Tibial nerve (tissue), 4 donors: ENCODE results near the gene CCDC88A. TPM values are rescaled to one million over a fixed set of nuclear protein-coding genes. Genes with fewer than 3 reads are reported as not detected.
"Not testable (repeated sequence)": the region's sequence is repeated elsewhere in the genome, so short reads cannot be mapped to it uniquely, and the experiment has no call there.

Experiments
- DNase-seq, 2 donors: peaks; one replicate each; pipeline ENCODE4 v3.0.0-alpha.2; 2019; ENCODE audit warnings: low spot score in 2 of 2
- H3K27ac ChIP-seq, 4 donors: fragments of 200-600 bp; sonication (generic) in 3 of 4; one replicate each; pipeline ENCODE4 v1.5.1; 2017 to 2019; ENCODE audit warnings: mild to moderate bottlenecking in 1 of 4
- H3K27me3 ChIP-seq, 2 donors: fragments of 200-600 bp; sonication (generic) in 1 of 2; one replicate each; pipeline versions ENCODE4 v1.5.1 to v1.6.0; 2017 to 2019
- H3K36me3 ChIP-seq, 3 donors: fragments of 200-600 bp; sonication (generic); one replicate each; pipeline ENCODE4 v1.5.1; 2018 to 2019
- H3K4me1 ChIP-seq, 4 donors: fragments of 200-600 bp; sonication (generic) in 3 of 4; one replicate each; pipeline ENCODE4 v1.5.1; 2017 to 2019
- H3K4me3 ChIP-seq, 4 donors: fragments of 200-600 bp; sonication (generic) in 3 of 4; one replicate each; pipeline ENCODE4 v1.5.1; 2017 to 2019; ENCODE audit warnings: mild to moderate bottlenecking in 1 of 4, moderate library complexity in 1 of 4
- H3K9me3 ChIP-seq, 4 donors: fragments of 200-600 bp; sonication (generic) in 3 of 4; one replicate each; pipeline ENCODE4 v1.5.1; 2017 to 2019
- EP300 ChIP-seq, 2 donors: sonication (generic); formaldehyde crosslinking; IDR thresholded peaks; one replicate each; pipeline ENCODE4 v1.6.1; 2017; ENCODE audit warnings: antibody characterized with exemption in 2 of 2, mild to moderate bottlenecking in 1 of 2
- POLR2A ChIP-seq, 2 donors: fragments of 450-650 bp; IDR thresholded peaks; one replicate each; pipeline ENCODE4 v1.6.1; 2017; ENCODE audit warnings: antibody characterized with exemption in 2 of 2, mild to moderate bottlenecking in 2 of 2, moderate library complexity in 2 of 2
- WGBS, 2 donors: methylation state at CpG; one replicate each; pipeline ENCODE4 v1.1.5; 2018; 5-methylcytosine and 5-hydroxymethylcytosine counted together
- total RNA-seq, 4 donors: library from RNA; depleted of rRNA; stranded (reverse); fragments of >200 nt; gene quantifications; one replicate each; pipeline ENCODE4 v1.1.0, GENCODE V29; 2016
- TF ChIP-seq, protein P1 (sequence below), 5 experiments: fragments of 200-600 bp in 3 of 5; fragments of 450-650 bp in 2 of 5; sonication (generic) in 3 of 5; IDR thresholded peaks; one replicate each; pipeline ENCODE4 v1.5.1; 2016 to 2019; ENCODE audit warnings: antibody characterized with exemption in 5 of 5, mild to moderate bottlenecking in 3 of 5, moderate library complexity in 2 of 5

The CCDC88A gene
- total RNA-seq, 4 donors from 2014 or later, result 41.0 to 64.7 (median 57.5) TPM

GRCh38 chr2:55459279-55459678 is 39.6 kb upstream of the CCDC88A start:
- Histone ChIP-seq H3K27me3 (no peaks in the 10 kb centered on the region), H3K4me3 (no peak overlapping the region), H3K4me1 (no peaks in the 10 kb centered on the region), H3K36me3 (no peaks in the 10 kb centered on the region), H3K27ac (no peak overlapping the region), H3K9me3 (peaks cover 0 to 8% (median 0%) of the 10 kb centered on the region in 4 donors)
- no peak for DNase-seq
- 82% methylated on average over 3 of the region's 3 CpGs for WGBS, 2 donors
- no peak for TF ChIP-seq EP300 (IDR thresholded peaks at IDR 0.05)
- TF ChIP-seq, protein P1, sequence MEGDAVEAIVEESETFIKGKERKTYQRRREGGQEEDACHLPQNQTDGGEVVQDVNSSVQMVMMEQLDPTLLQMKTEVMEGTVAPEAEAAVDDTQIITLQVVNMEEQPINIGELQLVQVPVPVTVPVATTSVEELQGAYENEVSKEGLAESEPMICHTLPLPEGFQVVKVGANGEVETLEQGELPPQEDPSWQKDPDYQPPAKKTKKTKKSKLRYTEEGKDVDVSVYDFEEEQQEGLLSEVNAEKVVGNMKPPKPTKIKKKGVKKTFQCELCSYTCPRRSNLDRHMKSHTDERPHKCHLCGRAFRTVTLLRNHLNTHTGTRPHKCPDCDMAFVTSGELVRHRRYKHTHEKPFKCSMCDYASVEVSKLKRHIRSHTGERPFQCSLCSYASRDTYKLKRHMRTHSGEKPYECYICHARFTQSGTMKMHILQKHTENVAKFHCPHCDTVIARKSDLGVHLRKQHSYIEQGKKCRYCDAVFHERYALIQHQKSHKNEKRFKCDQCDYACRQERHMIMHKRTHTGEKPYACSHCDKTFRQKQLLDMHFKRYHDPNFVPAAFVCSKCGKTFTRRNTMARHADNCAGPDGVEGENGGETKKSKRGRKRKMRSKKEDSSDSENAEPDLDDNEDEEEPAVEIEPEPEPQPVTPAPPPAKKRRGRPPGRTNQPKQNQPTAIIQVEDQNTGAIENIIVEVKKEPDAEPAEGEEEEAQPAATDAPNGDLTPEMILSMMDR (IDR thresholded peaks at IDR 0.05), result no peak
- TF ChIP-seq POLR2A (IDR thresholded peaks at IDR 0.05), result no peak

GRCh38 chr2:55454121-55454520 is 34.5 kb upstream of the CCDC88A start:
- no peaks in the 10 kb centered on the region for H3K4me1 ChIP-seq
- DNase-seq, result no peak
- no peak overlapping the region for H3K4me3 ChIP-seq
- no peaks in the 10 kb centered on the region for H3K27me3 ChIP-seq
- no peak for TF ChIP-seq EP300 (IDR thresholded peaks at IDR 0.05)
- no peak for TF ChIP-seq POLR2A (IDR thresholded peaks at IDR 0.05)
- TF ChIP-seq, protein P1 (IDR thresholded peaks at IDR 0.05), result no peak
- WGBS, 2 donors, result 91 to 92% methylated on average over 5 of the region's 5 CpGs
- H3K9me3 ChIP-seq, result no peaks in the 10 kb centered on the region
- H3K36me3 ChIP-seq, result no peaks in the 10 kb centered on the region
- H3K27ac ChIP-seq, result no peak overlapping the region

GRCh38 chr2:55452879-55453278 is 33.2 kb upstream of the CCDC88A start:
- H3K4me1 ChIP-seq, result no peaks in the 10 kb centered on the region
- no peak overlapping the region for H3K27ac ChIP-seq
- H3K4me3 ChIP-seq, result no peak overlapping the region
- TF ChIP-seq POLR2A (IDR thresholded peaks at IDR 0.05) (no peak), EP300 (IDR thresholded peaks at IDR 0.05) (no peak)
- TF ChIP-seq, protein P1 (IDR thresholded peaks at IDR 0.05), result no peak
- H3K9me3 ChIP-seq, result no peaks in the 10 kb centered on the region
- no peak for DNase-seq
- no peaks in the 10 kb centered on the region for H3K36me3 ChIP-seq
- H3K27me3 ChIP-seq, result no peaks in the 10 kb centered on the region
- 81 to 94% methylated on average over 2 of the region's 2 CpGs for WGBS, 2 donors

- H3K27ac ChIP-seq, result no peak overlapping the region
- 28 to 38% methylated on average over 2 of the region's 2 CpGs for WGBS, 2 donors
- H3K36me3 ChIP-seq, result no peaks in the 10 kb centered on the region
- no peak overlapping the region for H3K4me3 ChIP-seq
- no peak for TF ChIP-seq POLR2A (IDR thresholded peaks at IDR 0.05)
- TF ChIP-seq, protein P1 (IDR thresholded peaks at IDR 0.05), result no peak
- TF ChIP-seq EP300 (IDR thresholded peaks at IDR 0.05), result no peak
- no peaks in the 10 kb centered on the region for H3K9me3 ChIP-seq
- no peaks in the 10 kb centered on the region for H3K4me1 ChIP-seq
- no peak for DNase-seq
- no peaks in the 10 kb centered on the region for H3K27me3 ChIP-seq
Measured at GRCh38 chr2:55451699-55452098, 32.0 kb upstream of the CCDC88A start.

GRCh38 chr2:55450014-55450413 is 30.4 kb upstream of the CCDC88A start:
- not testable (repeated sequence) for H3K4me3 ChIP-seq, H3K27ac ChIP-seq, H3K27me3 ChIP-seq, H3K9me3 ChIP-seq, H3K4me1 ChIP-seq, DNase-seq, H3K36me3 ChIP-seq
- WGBS, 2 donors, result 93 to 95% methylated on average over 3 of the region's 3 CpGs

GRCh38 chr2:55442045-55442760 is 22.5 kb upstream of the CCDC88A start:
- WGBS, 2 donors, result 92 to 97% methylated on average over 29 of the region's 29 CpGs
- not testable (repeated sequence) for H3K4me1 ChIP-seq, H3K27ac ChIP-seq

More at GRCh38 chr2:55442045-55442760, 22.5 kb upstream of the CCDC88A start:
- not testable (repeated sequence) for DNase-seq, H3K4me3 ChIP-seq, H3K36me3 ChIP-seq, H3K27me3 ChIP-seq, H3K9me3 ChIP-seq
